GM10266 (cell line): Measurements from ENCODE around the gene SCUBE1.

ENCODE experiments used
- DNase-seq: peaks from one replicate; pipeline ENCODE4 v3.0.0; 2012; ENCODE audit errors: extremely low spot score
- TF ChIP-seq, protein P1 (sequence below): IDR thresholded peaks from 2 replicates; pipeline ENCODE4 v1.5.1; 2012; ENCODE audit warnings: mild to moderate bottlenecking, low read depth; ENCODE audit not compliant: control insufficient read depth, insufficient read depth; ENCODE audit errors: missing control alignments

The SCUBE1 gene

DNA sequence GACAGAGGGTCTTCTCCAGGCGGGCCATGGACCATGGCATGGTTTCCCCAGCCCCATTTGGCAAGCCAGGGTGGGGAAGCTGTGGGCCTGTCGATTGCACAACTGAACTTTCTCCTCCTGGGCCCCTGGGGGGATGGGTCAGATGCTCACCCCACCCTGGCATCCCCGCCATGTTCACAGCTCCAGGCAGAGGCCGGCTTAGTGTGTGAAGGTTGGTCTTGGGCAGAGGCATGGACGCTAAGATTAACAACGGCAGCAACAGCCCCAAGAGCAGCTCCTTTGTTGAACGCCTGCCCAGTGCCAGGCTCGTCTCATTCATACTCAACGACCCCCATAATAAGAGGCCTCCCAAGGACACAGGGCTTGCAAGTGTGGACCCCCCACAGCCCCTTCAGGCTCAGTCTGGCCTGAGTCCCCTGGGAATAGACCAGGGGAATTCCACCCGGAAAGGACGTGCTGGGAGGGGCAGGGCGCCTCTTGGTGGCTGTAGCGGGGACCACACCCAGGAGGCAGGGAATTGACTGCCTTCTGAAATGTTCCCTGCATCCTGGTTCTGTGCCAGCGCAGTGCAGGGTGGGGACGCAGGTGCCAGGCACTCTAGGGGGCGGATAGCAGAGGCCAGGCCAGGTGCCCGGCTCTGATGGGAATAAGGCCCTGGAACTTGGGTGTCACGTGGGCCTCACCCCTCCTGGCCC is 183.5 kb downstream of the SCUBE1 start:
- TF ChIP-seq, protein P1, sequence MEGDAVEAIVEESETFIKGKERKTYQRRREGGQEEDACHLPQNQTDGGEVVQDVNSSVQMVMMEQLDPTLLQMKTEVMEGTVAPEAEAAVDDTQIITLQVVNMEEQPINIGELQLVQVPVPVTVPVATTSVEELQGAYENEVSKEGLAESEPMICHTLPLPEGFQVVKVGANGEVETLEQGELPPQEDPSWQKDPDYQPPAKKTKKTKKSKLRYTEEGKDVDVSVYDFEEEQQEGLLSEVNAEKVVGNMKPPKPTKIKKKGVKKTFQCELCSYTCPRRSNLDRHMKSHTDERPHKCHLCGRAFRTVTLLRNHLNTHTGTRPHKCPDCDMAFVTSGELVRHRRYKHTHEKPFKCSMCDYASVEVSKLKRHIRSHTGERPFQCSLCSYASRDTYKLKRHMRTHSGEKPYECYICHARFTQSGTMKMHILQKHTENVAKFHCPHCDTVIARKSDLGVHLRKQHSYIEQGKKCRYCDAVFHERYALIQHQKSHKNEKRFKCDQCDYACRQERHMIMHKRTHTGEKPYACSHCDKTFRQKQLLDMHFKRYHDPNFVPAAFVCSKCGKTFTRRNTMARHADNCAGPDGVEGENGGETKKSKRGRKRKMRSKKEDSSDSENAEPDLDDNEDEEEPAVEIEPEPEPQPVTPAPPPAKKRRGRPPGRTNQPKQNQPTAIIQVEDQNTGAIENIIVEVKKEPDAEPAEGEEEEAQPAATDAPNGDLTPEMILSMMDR = peak; percentile 37
- no peak for DNase-seq

DNA sequence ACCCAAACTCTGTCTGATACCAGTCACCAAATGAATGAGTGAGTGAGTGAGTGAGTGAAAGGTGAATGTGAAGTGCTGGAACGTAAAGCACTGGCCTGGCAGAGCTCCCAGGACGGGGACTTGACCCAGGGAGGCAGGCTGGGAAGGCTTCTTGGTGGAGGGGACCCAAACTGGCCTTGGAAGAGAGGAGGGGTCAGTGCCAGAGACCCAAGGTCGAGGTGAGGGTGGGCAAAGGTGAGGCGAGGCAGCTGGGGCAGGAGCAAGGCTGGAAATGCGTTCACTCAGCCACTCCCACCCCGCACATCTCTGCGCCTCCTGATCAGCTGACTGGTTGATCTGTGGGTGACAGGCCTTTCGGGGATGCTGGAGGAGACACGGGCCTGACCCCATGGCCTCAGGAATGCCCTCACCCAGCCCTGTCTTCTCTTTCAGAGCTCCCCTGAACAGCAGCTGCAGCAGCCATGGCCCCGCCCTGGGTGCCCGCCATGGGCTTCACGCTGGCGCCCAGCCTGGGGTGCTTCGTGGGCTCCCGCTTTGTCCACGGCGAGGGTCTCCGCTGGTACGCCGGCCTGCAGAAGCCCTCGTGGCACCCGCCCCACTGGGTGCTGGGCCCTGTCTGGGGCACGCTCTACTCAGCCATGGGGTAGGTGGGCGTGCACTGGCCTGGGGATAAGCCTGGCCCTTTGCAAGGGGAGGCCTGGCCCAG is 184.2 kb downstream of the SCUBE1 start:
- DNase-seq = no peak

DNA sequence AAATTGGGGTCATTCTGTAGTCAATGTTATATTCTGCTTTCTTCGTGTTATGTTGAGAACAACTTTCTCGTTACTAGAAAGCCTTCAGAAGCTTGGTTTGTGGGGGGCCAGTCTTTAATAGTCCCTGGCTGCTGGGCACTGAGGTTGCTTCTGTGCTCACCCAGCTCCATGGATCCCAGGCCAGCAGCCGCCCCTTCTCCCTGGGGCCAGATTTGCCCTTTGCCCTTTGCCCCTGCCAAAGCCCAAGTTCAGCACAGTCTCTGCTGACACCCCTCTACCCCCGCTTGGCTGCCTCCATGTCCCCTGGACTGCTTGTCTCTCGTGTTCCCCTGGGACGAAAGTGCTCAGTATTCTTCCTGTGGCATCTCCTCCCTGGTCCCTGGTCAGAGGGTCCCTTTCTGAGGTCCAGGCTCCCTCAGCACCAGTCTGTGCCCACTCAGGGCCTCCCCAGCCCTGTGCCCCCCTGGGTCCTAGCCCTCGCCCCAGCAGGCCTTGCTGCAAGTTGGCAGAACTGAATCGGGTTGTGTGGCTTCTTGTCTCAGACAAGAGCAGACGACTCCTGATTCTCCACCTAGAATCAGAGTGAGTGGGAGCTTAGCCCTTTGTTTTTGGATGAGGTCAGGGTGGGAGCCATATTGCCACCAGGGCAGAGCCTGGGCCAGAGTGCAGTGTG is 185.2 kb downstream of the SCUBE1 start:
- DNase-seq = no peak
- TF ChIP-seq, protein P1 = no peak

More for the DNA sequence above, 184.2 kb downstream of the SCUBE1 start:
- TF ChIP-seq, protein P1 = no peak

DNA sequence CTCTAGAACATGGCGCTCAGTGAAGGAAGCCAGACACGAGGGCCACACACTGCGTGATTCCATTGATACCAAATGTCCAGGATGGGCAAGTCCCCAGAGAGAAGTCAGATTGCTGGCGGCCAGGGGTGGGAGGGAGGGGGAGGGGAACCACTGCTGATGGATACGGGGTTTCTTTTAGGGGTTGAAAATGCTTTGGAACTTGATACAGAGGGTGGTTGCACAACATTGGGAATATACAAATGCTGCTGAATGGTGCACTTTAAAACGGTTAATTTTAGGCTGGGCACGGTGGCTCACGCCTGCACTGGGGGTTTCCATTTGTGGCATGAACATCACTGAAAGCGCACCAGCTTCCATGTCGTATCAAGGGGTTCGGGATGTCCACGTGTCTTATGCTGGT is 186.8 kb downstream of the SCUBE1 start:
- DNase-seq = no peak
- TF ChIP-seq, protein P1 = no peak

DNA sequence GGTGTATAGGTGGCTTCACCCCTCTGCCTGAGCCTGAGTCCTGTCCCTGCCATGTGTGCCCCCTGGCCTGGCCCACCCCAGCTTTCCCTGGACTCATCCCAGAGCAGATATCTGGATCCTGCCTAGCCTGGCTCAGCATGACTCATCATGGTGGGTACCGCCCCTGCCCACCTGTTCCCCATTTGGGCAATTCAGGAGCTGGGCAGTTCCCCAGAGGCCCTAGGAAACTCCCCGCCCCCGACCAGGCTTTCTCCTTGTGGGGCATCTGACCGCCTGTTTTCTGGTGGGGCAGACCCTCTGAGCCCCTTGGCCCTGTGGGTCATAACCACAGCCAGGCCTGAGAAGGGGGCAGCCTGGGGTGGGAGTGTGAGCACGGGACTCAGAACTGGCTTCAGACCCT is 187.4 kb downstream of the SCUBE1 start:
- DNase-seq = no peak
- TF ChIP-seq, protein P1 = no peak

DNA sequence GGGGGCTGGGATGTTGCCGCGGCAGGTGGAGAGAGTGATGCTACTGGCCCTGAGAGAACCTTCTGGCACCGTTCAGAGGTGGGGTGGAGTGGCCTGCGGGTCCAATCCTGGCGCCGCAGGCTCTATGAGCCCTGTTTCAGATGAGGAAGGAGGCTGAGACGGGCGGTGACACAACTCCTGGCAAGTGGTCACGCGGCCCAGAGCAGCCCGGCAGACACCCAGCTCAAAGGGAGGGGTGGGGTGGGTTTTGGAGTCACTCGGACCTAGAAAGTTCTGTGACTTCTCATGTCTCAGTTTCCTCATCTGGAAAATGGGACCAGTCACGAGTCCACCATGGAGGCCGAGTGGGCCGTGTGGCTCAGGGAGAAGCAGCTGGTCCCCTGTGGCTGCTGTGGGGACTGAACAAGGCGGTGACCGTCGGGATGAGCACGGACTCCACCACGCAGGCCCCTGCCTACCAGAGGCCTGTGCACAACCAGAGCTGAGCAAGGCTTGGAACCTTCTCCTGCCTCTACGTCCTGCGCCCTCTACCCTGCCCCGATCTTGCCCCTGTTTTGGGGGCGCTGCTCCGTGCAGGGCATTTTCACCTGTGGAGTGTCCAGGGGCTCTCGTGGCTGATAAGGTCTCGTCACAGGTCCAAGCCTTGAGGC is 188.2 kb downstream of the SCUBE1 start:
- TF ChIP-seq, protein P1 = no peak
- DNase-seq = no peak
